ENCODE measurements around the gene HBG2. TPM values are rescaled to one million over a fixed set of nuclear protein-coding genes. Genes with fewer than 3 reads are reported as not detected.

The HBG2 gene
- total and polyA plus RNA-seq, 2 of the 4 experiments (the other 2 are of a cell fraction): 0.54 TPM; not detected in 1

GRCh38 chr11:5280582-5281102 is 26.1 kb upstream of the HBG2 start (continued):
- peak; percentile 45; the same call in 1 of the 2 replicates for TF ChIP-seq MAZ (IDR thresholded peaks at IDR 0.05; ENCODE audit: borderline replicate concordance, low read depth, low read length)

GRCh38 chr11:5279471-5280090 is 25.0 kb upstream of the HBG2 start:
- Histone ChIP-seq H3K23ac (ENCODE audit: low read depth, low read length) (peak overlapping the region; percentile 79), H4K5ac (ENCODE audit: low read depth, low read length) (peak overlapping the region; percentile 99), H3K4me3 (ENCODE audit: insufficient read depth, low read depth, low read length) (no peak overlapping the region), H3K9ac (ENCODE audit: low read depth, low read length) (peak overlapping the region; percentile 14; the same call in 1 of the 2 replicates), H4K8ac (ENCODE audit: low read depth in 2 of 2, low read length in 2 of 2) (peak overlapping the region; percentile 83 to 96), H3K4ac (ENCODE audit: low read depth, low read length) (peak overlapping the region; percentile 96), H2BK20ac (ENCODE audit: low read depth, low read length) (peak overlapping the region; percentile 97), H3K18ac (ENCODE audit: low read depth, low read length) (peak overlapping the region; percentile 99), H2AFZ (replicated peaks; ENCODE audit: low read length, poor library complexity) (peak overlapping the region; percentile 75), H2BK15ac (ENCODE audit: low read depth, low read length) (peak overlapping the region; percentile 99), H4K20me1 (ENCODE audit: insufficient read depth, low read length) (no peaks in the 10 kb centered on the region), H2AK9ac (replicated peaks; ENCODE audit: low read depth, low read length, poor library complexity) (no peak overlapping the region), H3K14ac (replicated peaks; ENCODE audit: low read depth, low read length) (peak overlapping the region; percentile 92), H3K4me2 (ENCODE audit: low read depth, low read length) (no peak overlapping the region), H2BK120ac (ENCODE audit: low read depth, low read length) (peak overlapping the region; percentile 98), H3K9me3 (ENCODE audit: control insufficient read depth, insufficient read depth, low read length) (no peaks in the 10 kb centered on the region), H3K27ac (ENCODE audit: insufficient read depth, low read length) (peak overlapping the region; percentile 83), H3K4me1 (ENCODE audit: control insufficient read depth, insufficient read depth, low read length) (peaks cover 14% of the 10 kb centered on the region), H4K91ac (ENCODE audit: insufficient read depth, low read depth, low read length) (peak overlapping the region; percentile 100), H3K79me1 (ENCODE audit: low read depth in 1 of 2, low read length in 2 of 2) (no peaks in the 10 kb centered on the region), H3K36me3 (ENCODE audit: control insufficient read depth, insufficient read depth, low read length) (no peaks in the 10 kb centered on the region), H2BK5ac (ENCODE audit: low read depth, low read length, poor library complexity, severe bottlenecking) (peak overlapping the region; percentile 97), H3K9me1 (ENCODE audit: insufficient read depth, low read length) (peaks cover 7% of the 10 kb centered on the region), H3K27me3 (ENCODE audit: control insufficient read depth, insufficient read depth, low read length) (no peaks in the 10 kb centered on the region), H2AK5ac (ENCODE audit: low read depth, low read length) (peak overlapping the region; percentile 93), H3K56ac (ENCODE audit: extremely low read depth, insufficient read depth, low read length) (peak overlapping the region; percentile 70; the same call in 1 of the 2 replicates)
- in situ Hi-C loops (cut with MboI; ENCODE audit: low sequenced_read_pairs) (loop anchor here (10.0 kb wide), 1 partner anchor 85 kb away; no protein-coding TSS in a partner anchor), intact Hi-C loops (cut with micrococcal nuclease) (no loop called here), dilution Hi-C loops (cut with HindIII; ENCODE audit: low sequenced_read_pairs, unreplicated experiment) (no loop called here)
- no TSS peak for BruUV-seq (replicated peaks)
- ChIA-PET POLR2A (ENCODE audit: unreplicated experiment) (no interaction called here), CTCF (interaction anchor here (0.6 to 1.1 kb wide), 2 partner anchors 12 to 75 kb away, joined by 3 to 5 read pairs; no protein-coding TSS in a partner anchor)
- DNase-seq (no peak), ATAC-seq (ENCODE audit: low read depth) (no peak)
- no peak for TF ChIP-seq MAZ (IDR thresholded peaks at IDR 0.05; ENCODE audit: borderline replicate concordance, low read depth, low read length)
- TF ChIP-seq RCOR1 (IDR thresholded peaks at IDR 0.05; ENCODE audit: insufficient replicate concordance, low read length): no peak
- TF ChIP-seq USF2 (IDR thresholded peaks at IDR 0.05; ENCODE audit: low read depth, low read length): no peak
- TF ChIP-seq CTCF (conservative IDR thresholded peaks at IDR 0.05; ENCODE audit: low read depth, low read length): no peak
- TF ChIP-seq CEBPB (IDR thresholded peaks at IDR 0.05; ENCODE audit: low read depth, low read length): no peak
- TF ChIP-seq MAFK (IDR thresholded peaks at IDR 0.05; ENCODE audit: low read depth, low read length): no peak
- TF ChIP-seq SMC3 (IDR thresholded peaks at IDR 0.05; ENCODE audit: low read depth, low read length): no peak
- TF ChIP-seq RFX5 (IDR thresholded peaks at IDR 0.05; ENCODE audit: low read depth, low read length): no peak
- TF ChIP-seq MXI1 (IDR thresholded peaks at IDR 0.05; ENCODE audit: borderline replicate concordance, low read depth, low read length): no peak
- no peak for TF ChIP-seq BHLHE40 (IDR thresholded peaks at IDR 0.05; ENCODE audit: low read depth, low read length)
- no peak for TF ChIP-seq POLR2A (IDR thresholded peaks at IDR 0.05; ENCODE audit: low read depth, low read length)
- TF ChIP-seq FOS (IDR thresholded peaks at IDR 0.05; ENCODE audit: low read depth, low read length): no peak
- TF ChIP-seq RAD21 (IDR thresholded peaks at IDR 0.05; ENCODE audit: low read length): no peak
- TF ChIP-seq NFE2L2 (IDR thresholded peaks at IDR 0.05; ENCODE audit: low read depth, low read length): no peak
- WGBS, 2 experiments (ENCODE audit: extremely low coverage in 2 of 2, insufficient read length in 1 of 2): no CpG with 5 or more reads among the region's 4 CpGs

Measured in IMR-90 (cell line).